Endothelial cell of umbilical vein (primary cell): ENCODE measurements around the gene CPSF7.

Experiments
- EZH2 ChIP-seq: IDR thresholded peaks from 2 replicates; pipeline ENCODE4 v1.6.1; 2012; ENCODE audit warnings: borderline replicate concordance, low read depth, mild to moderate bottlenecking, moderate library complexity, low read length, inconsistent platforms; ENCODE audit not compliant: severe bottlenecking
- FOS ChIP-seq: IDR thresholded peaks from 2 replicates; pipeline ENCODE4 v1.6.1; 2011; ENCODE audit warnings: mild to moderate bottlenecking, low read length, moderate library complexity, borderline replicate concordance; ENCODE audit not compliant: insufficient read depth
- JUN ChIP-seq: IDR thresholded peaks from 2 replicates; pipeline ENCODE4 v1.6.1; 2011; ENCODE audit warnings: borderline replicate concordance, low read depth; ENCODE audit not compliant: insufficient read length, insufficient read depth
- POLR2A ChIP-seq: IDR thresholded peaks from 2 replicates; pipeline ENCODE4 v1.6.1; 2012; ENCODE audit warnings: low read depth, mild to moderate bottlenecking, control low read depth, low read length
- POLR2AphosphoS5 ChIP-seq: IDR thresholded peaks from 2 replicates; pipeline ENCODE4 v1.6.1; 2012; ENCODE audit warnings: low read depth, mild to moderate bottlenecking, control low read depth, low read length, moderate library complexity; ENCODE audit not compliant: insufficient read depth
- TF ChIP-seq, protein P1 (sequence below), 2 donors: IDR thresholded peaks; 1 replicate in 1 of 2; 2 replicates in 1 of 2; pipeline ENCODE4 v1.5.1; 2011; ENCODE audit warnings: low read length in 2 of 2, mild to moderate bottlenecking in 2 of 2, moderate library complexity in 2 of 2, control low read depth in 1 of 2, inconsistent platforms in 1 of 2, low read depth in 1 of 2; ENCODE audit not compliant: insufficient read depth in 1 of 2; ENCODE audit errors: extremely low read depth in 1 of 2
- TF ChIP-seq, protein P2 (sequence below): IDR thresholded peaks from 2 replicates; pipeline ENCODE4 v1.6.1; 2011; ENCODE audit not compliant: insufficient read depth, insufficient read length

- TF ChIP-seq, protein P1, sequence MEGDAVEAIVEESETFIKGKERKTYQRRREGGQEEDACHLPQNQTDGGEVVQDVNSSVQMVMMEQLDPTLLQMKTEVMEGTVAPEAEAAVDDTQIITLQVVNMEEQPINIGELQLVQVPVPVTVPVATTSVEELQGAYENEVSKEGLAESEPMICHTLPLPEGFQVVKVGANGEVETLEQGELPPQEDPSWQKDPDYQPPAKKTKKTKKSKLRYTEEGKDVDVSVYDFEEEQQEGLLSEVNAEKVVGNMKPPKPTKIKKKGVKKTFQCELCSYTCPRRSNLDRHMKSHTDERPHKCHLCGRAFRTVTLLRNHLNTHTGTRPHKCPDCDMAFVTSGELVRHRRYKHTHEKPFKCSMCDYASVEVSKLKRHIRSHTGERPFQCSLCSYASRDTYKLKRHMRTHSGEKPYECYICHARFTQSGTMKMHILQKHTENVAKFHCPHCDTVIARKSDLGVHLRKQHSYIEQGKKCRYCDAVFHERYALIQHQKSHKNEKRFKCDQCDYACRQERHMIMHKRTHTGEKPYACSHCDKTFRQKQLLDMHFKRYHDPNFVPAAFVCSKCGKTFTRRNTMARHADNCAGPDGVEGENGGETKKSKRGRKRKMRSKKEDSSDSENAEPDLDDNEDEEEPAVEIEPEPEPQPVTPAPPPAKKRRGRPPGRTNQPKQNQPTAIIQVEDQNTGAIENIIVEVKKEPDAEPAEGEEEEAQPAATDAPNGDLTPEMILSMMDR (IDR thresholded peaks at IDR 0.05; ENCODE audit: extremely low read depth in 1 of 2, insufficient read depth in 1 of 2, low read depth in 1 of 2, low read length in 2 of 2): no peak
- TF ChIP-seq POLR2AphosphoS5 (no peak), POLR2A (no peak), FOS (no peak), JUN (no peak), EZH2 (no peak)
- TF ChIP-seq, protein P2, sequence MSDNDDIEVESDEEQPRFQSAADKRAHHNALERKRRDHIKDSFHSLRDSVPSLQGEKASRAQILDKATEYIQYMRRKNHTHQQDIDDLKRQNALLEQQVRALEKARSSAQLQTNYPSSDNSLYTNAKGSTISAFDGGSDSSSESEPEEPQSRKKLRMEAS: no peak
These were observed 11.6 kb downstream of the CPSF7 start for GRCh38 chr11:61418136-61418535.
